HepG2 (cell line): ENCODE data around the gene ASB16. TPM values are rescaled to one million over a fixed set of nuclear protein-coding genes. Genes with fewer than 3 reads are reported as not detected.

Source experiments
- JUNB ChIP-seq: sonication (generic); formaldehyde crosslinking; IDR thresholded peaks from 2 replicates; pipeline ENCODE4 v1.8.0; 2022; ENCODE audit warnings: missing genetic modification reagents, mild to moderate bottlenecking, borderline replicate concordance
- KDM3A ChIP-seq: IDR thresholded peaks from 2 replicates; pipeline ENCODE4 v1.6.1; 2018; ENCODE audit warnings: low read depth, missing compliant biosample characterization
- PHB2 ChIP-seq: fragments of 450-650 bp; IDR thresholded peaks from 2 replicates; pipeline ENCODE4 v1.6.1; 2018; ENCODE audit not compliant: partially characterized antibody
- SP1 ChIP-seq, 2 experiments: fragments of 450-650 bp in 1 of 2; sonication (generic) in 1 of 2; formaldehyde crosslinking in 1 of 2; IDR thresholded peaks; 2 replicates each; pipeline versions ENCODE4 v1.4.0 to v1.6.1; 2016 to 2020; ENCODE audit warnings: missing genetic modification reagents in 1 of 2
- SPEN ChIP-seq: sonication (generic); formaldehyde crosslinking; IDR thresholded peaks from 2 replicates; pipeline ENCODE4 v1.5.1; 2020; ENCODE audit warnings: low read depth, mild to moderate bottlenecking, missing genetic modification reagents
- ZFP41 ChIP-seq: sonication (generic); formaldehyde crosslinking; IDR thresholded peaks from 2 replicates; pipeline ENCODE4 v1.4.0; 2020; ENCODE audit warnings: mild to moderate bottlenecking, missing genetic modification reagents, borderline replicate concordance
- ZNF644 ChIP-seq: IDR thresholded peaks from 2 replicates; pipeline ENCODE4 v1.6.1; 2016; ENCODE audit warnings: low read depth
- ZSCAN21 ChIP-seq: sonication (generic); formaldehyde crosslinking; IDR thresholded peaks from 2 replicates; pipeline ENCODE4 v1.8.0; 2022; ENCODE audit warnings: mild to moderate bottlenecking, missing genetic modification reagents, moderate library complexity, borderline replicate concordance
- polyA plus RNA-seq, 8 experiments: library from polyadenylated mRNA; depleted of rRNA in 3 of 8; stranded (reverse) in 7 of 8; unstranded in 1 of 8; fragments of >200 nt; fragmentation: Illumina TruSeq in 4 of 8; extraction: Trizol in 4 of 8; gene quantifications; 2 replicates each; pipeline versions ENCODE4 v1.2.1 to v1.2.3, GENCODE V29; 2011 to 2016; ENCODE audit warnings: low read depth in 4 of 8, missing spikeins in 1 of 8, mixed read lengths in 1 of 8; ENCODE audit not compliant: insufficient read depth in 1 of 8
- total RNA-seq, 5 experiments: library from RNA; depleted of rRNA; stranded (reverse); fragments of >200 nt; fragmentation: Illumina TruSeq; extraction: Trizol; gene quantifications; 2 replicates each; pipeline ENCODE4 v1.2.3, GENCODE V29; 2016; ENCODE audit warnings: low read depth in 1 of 5
- TF ChIP-seq, protein P1 (sequence below): fragments of 450-650 bp; IDR thresholded peaks from 2 replicates; pipeline ENCODE4 v1.6.1; 2017; ENCODE audit warnings: mild to moderate bottlenecking
- TF ChIP-seq, protein P2 (sequence below): sonication (generic); formaldehyde crosslinking; IDR thresholded peaks from 2 replicates; pipeline ENCODE4 v1.8.1; 2023; ENCODE audit warnings: mild to moderate bottlenecking, inconsistent platforms, moderate library complexity, missing genetic modification reagents, borderline replicate concordance
- TF ChIP-seq, protein P3 (sequence below): sonication (generic); formaldehyde crosslinking; IDR thresholded peaks from 2 replicates; pipeline ENCODE4 v1.4.0; 2020; ENCODE audit warnings: mild to moderate bottlenecking, missing genetic modification reagents
- TF ChIP-seq, protein P4 (sequence below): sonication (generic); formaldehyde crosslinking; IDR thresholded peaks from 2 replicates; pipeline ENCODE4 v1.8.0; 2022; ENCODE audit warnings: missing genetic modification reagents, mild to moderate bottlenecking, inconsistent platforms, borderline replicate concordance
- TF ChIP-seq, protein P5 (sequence below): sonication (generic); formaldehyde crosslinking; IDR thresholded peaks from 2 replicates; pipeline ENCODE4 v1.4.0; 2020; ENCODE audit warnings: low read depth, mild to moderate bottlenecking, missing genetic modification reagents
- TF ChIP-seq, protein P6 (sequence below): sonication (generic); formaldehyde crosslinking; IDR thresholded peaks from 2 replicates; pipeline ENCODE4 v1.4.0; 2020; ENCODE audit warnings: missing genetic modification reagents
- TF ChIP-seq, protein P7 (sequence below): sonication (generic); IDR thresholded peaks from 2 replicates; pipeline ENCODE4 v1.6.1; 2016; ENCODE audit warnings: low read depth, borderline replicate concordance
- TF ChIP-seq, protein P8 (sequence below): sonication (generic); formaldehyde crosslinking; IDR thresholded peaks from 2 replicates; pipeline ENCODE4 v1.4.0; 2020; ENCODE audit warnings: missing genetic modification reagents

The ASB16 gene
- total and polyA plus RNA-seq, 2 of the 13 experiments (the other 11 are each of a cell fraction or from before 2014, with no cell fraction given): 0.07 TPM; not detected in 1

DNA sequence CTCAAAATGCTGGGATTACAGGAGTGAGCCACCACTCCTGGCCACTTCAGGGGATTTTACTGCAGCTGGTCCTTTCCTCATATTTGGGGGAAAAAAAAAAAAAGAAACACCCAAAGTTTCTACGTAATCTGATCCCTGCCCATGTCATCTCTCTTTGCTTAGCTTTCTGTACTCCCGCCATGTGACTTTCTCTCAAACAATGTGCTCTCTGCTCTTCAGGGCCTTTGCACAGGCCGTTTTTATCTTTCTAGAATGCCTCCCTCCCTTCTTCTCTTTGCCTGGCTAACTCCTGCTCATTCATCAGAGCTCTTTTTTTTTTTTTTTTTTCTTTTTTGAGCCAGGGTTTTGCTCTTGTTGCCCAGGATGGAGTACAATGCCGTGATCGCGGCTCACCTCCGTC lies 42.1 kb upstream of the ASB16 start (continued):
- TF ChIP-seq, protein P1, sequence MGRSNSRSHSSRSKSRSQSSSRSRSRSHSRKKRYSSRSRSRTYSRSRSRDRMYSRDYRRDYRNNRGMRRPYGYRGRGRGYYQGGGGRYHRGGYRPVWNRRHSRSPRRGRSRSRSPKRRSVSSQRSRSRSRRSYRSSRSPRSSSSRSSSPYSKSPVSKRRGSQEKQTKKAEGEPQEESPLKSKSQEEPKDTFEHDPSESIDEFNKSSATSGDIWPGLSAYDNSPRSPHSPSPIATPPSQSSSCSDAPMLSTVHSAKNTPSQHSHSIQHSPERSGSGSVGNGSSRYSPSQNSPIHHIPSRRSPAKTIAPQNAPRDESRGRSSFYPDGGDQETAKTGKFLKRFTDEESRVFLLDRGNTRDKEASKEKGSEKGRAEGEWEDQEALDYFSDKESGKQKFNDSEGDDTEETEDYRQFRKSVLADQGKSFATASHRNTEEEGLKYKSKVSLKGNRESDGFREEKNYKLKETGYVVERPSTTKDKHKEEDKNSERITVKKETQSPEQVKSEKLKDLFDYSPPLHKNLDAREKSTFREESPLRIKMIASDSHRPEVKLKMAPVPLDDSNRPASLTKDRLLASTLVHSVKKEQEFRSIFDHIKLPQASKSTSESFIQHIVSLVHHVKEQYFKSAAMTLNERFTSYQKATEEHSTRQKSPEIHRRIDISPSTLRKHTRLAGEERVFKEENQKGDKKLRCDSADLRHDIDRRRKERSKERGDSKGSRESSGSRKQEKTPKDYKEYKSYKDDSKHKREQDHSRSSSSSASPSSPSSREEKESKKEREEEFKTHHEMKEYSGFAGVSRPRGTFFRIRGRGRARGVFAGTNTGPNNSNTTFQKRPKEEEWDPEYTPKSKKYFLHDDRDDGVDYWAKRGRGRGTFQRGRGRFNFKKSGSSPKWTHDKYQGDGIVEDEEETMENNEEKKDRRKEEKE: no peak
- TF ChIP-seq KDM3A (CRISPR knock-in tag) (no peak), JUNB (no peak), ZFP41 (CRISPR knock-in tag) (no peak), ZSCAN21 (CRISPR knock-in tag) (no peak), ZNF644 (no peak), SPEN (no peak), PHB2 (no peak), SP1 (IDR thresholded peaks at IDR 0.05) (no peak), SP1 (CRISPR knock-in tag; IDR thresholded peaks at IDR 0.05) (no peak)
- TF ChIP-seq, protein P2, sequence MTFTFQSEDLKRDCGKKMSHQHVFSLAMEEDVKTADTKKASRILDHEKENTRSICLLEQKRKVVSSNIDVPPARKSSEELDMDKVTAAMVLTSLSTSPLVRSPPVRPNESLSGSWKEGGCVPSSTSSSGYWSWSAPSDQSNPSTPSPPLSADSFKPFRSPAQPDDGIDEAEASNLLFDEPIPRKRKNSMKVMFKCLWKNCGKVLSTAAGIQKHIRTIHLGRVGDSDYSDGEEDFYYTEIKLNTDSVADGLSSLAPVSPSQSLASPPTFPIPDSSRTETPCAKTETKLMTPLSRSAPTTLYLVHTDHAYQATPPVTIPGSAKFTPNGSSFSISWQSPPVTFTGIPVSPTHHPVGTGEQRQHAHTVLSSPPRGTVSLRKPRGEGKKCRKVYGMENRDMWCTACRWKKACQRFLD (CRISPR knock-in tag): no peak
- TF ChIP-seq, protein P3, sequence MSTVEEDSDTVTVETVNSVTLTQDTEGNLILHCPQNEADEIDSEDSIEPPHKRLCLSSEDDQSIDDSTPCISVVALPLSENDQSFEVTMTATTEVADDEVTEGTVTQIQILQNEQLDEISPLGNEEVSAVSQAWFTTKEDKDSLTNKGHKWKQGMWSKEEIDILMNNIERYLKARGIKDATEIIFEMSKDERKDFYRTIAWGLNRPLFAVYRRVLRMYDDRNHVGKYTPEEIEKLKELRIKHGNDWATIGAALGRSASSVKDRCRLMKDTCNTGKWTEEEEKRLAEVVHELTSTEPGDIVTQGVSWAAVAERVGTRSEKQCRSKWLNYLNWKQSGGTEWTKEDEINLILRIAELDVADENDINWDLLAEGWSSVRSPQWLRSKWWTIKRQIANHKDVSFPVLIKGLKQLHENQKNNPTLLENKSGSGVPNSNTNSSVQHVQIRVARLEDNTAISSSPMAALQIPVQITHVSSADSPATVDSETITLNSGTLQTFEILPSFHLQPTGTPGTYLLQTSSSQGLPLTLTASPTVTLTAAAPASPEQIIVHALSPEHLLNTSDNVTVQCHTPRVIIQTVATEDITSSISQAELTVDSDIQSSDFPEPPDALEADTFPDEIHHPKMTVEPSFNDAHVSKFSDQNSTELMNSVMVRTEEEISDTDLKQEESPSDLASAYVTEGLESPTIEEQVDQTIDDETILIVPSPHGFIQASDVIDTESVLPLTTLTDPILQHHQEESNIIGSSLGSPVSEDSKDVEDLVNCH: no peak
- TF ChIP-seq, protein P4, sequence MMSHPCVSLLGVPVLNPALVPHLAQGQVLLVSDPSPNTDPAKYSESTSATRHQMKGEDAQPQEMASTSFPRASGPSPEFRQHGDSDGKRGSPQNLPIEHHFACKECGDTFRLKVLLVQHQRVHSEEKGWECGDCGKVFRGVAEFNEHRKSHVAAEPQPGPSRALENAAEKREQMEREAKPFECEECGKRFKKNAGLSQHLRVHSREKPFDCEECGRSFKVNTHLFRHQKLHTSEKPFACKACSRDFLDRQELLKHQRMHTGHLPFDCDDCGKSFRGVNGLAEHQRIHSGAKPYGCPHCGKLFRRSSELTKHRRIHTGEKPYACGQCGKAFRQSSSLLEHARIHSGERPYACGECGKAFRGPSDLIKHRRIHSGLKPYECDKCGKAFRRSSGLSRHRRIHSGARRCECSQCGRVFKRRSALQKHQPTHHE (CRISPR knock-in tag): no peak
- TF ChIP-seq, protein P5, sequence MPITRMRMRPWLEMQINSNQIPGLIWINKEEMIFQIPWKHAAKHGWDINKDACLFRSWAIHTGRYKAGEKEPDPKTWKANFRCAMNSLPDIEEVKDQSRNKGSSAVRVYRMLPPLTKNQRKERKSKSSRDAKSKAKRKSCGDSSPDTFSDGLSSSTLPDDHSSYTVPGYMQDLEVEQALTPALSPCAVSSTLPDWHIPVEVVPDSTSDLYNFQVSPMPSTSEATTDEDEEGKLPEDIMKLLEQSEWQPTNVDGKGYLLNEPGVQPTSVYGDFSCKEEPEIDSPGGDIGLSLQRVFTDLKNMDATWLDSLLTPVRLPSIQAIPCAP: no peak
- TF ChIP-seq, protein P6, sequence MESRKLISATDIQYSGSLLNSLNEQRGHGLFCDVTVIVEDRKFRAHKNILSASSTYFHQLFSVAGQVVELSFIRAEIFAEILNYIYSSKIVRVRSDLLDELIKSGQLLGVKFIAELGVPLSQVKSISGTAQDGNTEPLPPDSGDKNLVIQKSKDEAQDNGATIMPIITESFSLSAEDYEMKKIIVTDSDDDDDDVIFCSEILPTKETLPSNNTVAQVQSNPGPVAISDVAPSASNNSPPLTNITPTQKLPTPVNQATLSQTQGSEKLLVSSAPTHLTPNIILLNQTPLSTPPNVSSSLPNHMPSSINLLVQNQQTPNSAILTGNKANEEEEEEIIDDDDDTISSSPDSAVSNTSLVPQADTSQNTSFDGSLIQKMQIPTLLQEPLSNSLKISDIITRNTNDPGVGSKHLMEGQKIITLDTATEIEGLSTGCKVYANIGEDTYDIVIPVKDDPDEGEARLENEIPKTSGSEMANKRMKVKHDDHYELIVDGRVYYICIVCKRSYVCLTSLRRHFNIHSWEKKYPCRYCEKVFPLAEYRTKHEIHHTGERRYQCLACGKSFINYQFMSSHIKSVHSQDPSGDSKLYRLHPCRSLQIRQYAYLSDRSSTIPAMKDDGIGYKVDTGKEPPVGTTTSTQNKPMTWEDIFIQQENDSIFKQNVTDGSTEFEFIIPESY: peak; percentile 39
- TF ChIP-seq, protein P7, sequence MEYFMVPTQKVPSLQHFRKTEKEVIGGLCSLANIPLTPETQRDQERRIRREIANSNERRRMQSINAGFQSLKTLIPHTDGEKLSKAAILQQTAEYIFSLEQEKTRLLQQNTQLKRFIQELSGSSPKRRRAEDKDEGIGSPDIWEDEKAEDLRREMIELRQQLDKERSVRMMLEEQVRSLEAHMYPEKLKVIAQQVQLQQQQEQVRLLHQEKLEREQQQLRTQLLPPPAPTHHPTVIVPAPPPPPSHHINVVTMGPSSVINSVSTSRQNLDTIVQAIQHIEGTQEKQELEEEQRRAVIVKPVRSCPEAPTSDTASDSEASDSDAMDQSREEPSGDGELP: no peak
- TF ChIP-seq, protein P8, sequence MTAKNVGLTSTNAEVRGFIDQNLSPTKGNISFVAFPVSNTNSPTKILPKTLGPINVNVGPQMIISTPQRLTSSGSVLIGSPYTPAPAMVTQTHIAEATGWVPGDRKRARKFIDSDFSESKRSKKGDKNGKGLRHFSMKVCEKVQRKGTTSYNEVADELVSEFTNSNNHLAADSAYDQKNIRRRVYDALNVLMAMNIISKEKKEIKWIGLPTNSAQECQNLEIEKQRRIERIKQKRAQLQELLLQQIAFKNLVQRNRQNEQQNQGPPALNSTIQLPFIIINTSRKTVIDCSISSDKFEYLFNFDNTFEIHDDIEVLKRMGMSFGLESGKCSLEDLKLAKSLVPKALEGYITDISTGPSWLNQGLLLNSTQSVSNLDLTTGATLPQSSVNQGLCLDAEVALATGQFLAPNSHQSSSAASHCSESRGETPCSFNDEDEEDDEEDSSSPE (CRISPR knock-in tag): no peak
